Measurements from ENCODE around the gene COL9A1. TPM values are rescaled to one million over a fixed set of nuclear protein-coding genes. Genes with fewer than 3 reads are reported as not detected.

Gene COL9A1
- total and polyA plus RNA-seq, 2 of the 8 experiments (the other 6 are each of a cell fraction or from before 2014, with no cell fraction given): 7.9 to 18.1 TPM

- DNase-seq (ENCODE audit: low read depth in 1 of 2, low spot score in 2 of 2) (no peak), FAIRE-seq (no peak)
- no peaks in the 10 kb centered on the region for H3K36me3 ChIP-seq (ENCODE audit: control insufficient read depth in 2 of 4, insufficient read depth in 4 of 4, low read length in 3 of 4)
- no peak overlapping the region for H3K9ac ChIP-seq (replicated peaks in 1 of 4; ENCODE audit: extremely low read depth in 1 of 4, low read depth in 3 of 4, low read length in 3 of 4)
- H3K23me2 ChIP-seq (ENCODE audit: low read depth, low read length): no peaks in the 10 kb centered on the region
- H3K4ac ChIP-seq (replicated peaks; ENCODE audit: insufficient read length, low read depth, low read length): no peak overlapping the region
- no peaks in the 10 kb centered on the region for H3K79me2 ChIP-seq (ENCODE audit: control insufficient read depth in 1 of 2, insufficient read depth in 2 of 2, low read length in 2 of 2)
- H3K27me3 ChIP-seq (replicated peaks in 1 of 4; ENCODE audit: control insufficient read depth in 3 of 4, extremely low read depth in 1 of 4, insufficient read depth in 3 of 4, low read length in 3 of 4): no peaks in the 10 kb centered on the region
- no peak overlapping the region for H4K91ac ChIP-seq (replicated peaks; ENCODE audit: insufficient read length, low read length)
- no peak overlapping the region for H2BK20ac ChIP-seq (ENCODE audit: low read length)
- H3K4me2 ChIP-seq (ENCODE audit: insufficient read depth in 1 of 2, low read depth in 2 of 2, low read length in 2 of 2): no peak overlapping the region
- POLR2A ChIA-PET (ENCODE audit: partially characterized antibody): interaction anchor here (0.9 to 1.1 kb wide), 2 partner anchors 17 to 57 kb away, joined by 3 to 5 read pairs; no protein-coding TSS in a partner anchor
- no peak overlapping the region for H3K18ac ChIP-seq (ENCODE audit: extremely low read depth, low read length)
- H4K8ac ChIP-seq (ENCODE audit: extremely low read depth, insufficient read depth, low read length): no peak overlapping the region
- no peak overlapping the region for H3K14ac ChIP-seq (ENCODE audit: insufficient read length)
- no peak overlapping the region for H3K4me3 ChIP-seq (ENCODE audit: extremely low read depth in 1 of 4, insufficient read depth in 2 of 4, low read depth in 3 of 4, low read length in 4 of 4)
- H2BK12ac ChIP-seq (ENCODE audit: low read depth, low read length): no peak overlapping the region
- H3K9me3 ChIP-seq (ENCODE audit: insufficient read depth in 2 of 2, low read depth in 1 of 2, low read length in 1 of 2): no peaks in the 10 kb centered on the region
- H2AFZ ChIP-seq (ENCODE audit: low read length): no peak overlapping the region
- H4K5ac ChIP-seq (ENCODE audit: insufficient read length, low read depth, low read length): no peak overlapping the region
- WGBS, 2 experiments (ENCODE audit: extremely low coverage in 1 of 2, insufficient coverage in 1 of 2, insufficient read length in 1 of 2, insufficient replicate concordance in 2 of 2, low coverage in 1 of 2, low lambda C conversion rate in 2 of 2, missing lambda C conversion rate in 1 of 2): 88% methylated on average over 2 of the region's 2 CpGs; no CpG with 5 or more reads in 1 of the 2 experiments
- H2BK120ac ChIP-seq (replicated peaks; ENCODE audit: low read depth, low read length): no peak overlapping the region
- H3K4me1 ChIP-seq (replicated peaks in 1 of 4; ENCODE audit: control insufficient read depth in 3 of 4, insufficient read depth in 4 of 4, low read length in 3 of 4): peaks cover 0 to 3% (median under 1%) of the 10 kb centered on the region in 4 experiments; a peak in 2 of 7 replicates
- no peak overlapping the region for H3K27ac ChIP-seq (ENCODE audit: low read depth, low read length)
- no peaks in the 10 kb centered on the region for H4K20me1 ChIP-seq (replicated peaks in 1 of 2; ENCODE audit: control insufficient read depth in 1 of 2, insufficient read depth in 2 of 2, low read length in 2 of 2)
- H2BK5ac ChIP-seq (ENCODE audit: low read depth, low read length): no peak overlapping the region
- H3K23ac ChIP-seq (ENCODE audit: insufficient read length): no peak overlapping the region
- H2BK15ac ChIP-seq (ENCODE audit: low read length): no peak overlapping the region
- H3K79me1 ChIP-seq (ENCODE audit: low read depth, low read length): no peaks in the 10 kb centered on the region
- no peak overlapping the region for H2AK5ac ChIP-seq (ENCODE audit: low read depth, low read length)
- CTCF ChIA-PET (ENCODE audit: partially characterized antibody): interaction anchor here (0.7 to 1.6 kb wide), 2 partner anchors 14 to 84 kb away, joined by 3 to 5 read pairs; no protein-coding TSS in a partner anchor
- H3K56ac ChIP-seq (replicated peaks; ENCODE audit: insufficient read length, low read depth, low read length): no peak overlapping the region
- TF ChIP-seq GTF2F1 (IDR thresholded peaks at IDR 0.05; ENCODE audit: borderline replicate concordance, low read depth, low read length): no peak
- TF ChIP-seq CTCF (IDR thresholded peaks at IDR 0.05; ENCODE audit: control extremely low read depth in 1 of 3, insufficient read depth in 1 of 3, low read depth in 1 of 3, low read length in 3 of 3): no peak
- TF ChIP-seq SIX5 (IDR thresholded peaks at IDR 0.05; ENCODE audit: low read depth, low read length): no peak
- TF ChIP-seq POU5F1 (IDR thresholded peaks at IDR 0.05; ENCODE audit: low read depth, low read length): no peak
- TF ChIP-seq RBBP5 (IDR thresholded peaks at IDR 0.05; ENCODE audit: borderline replicate concordance, low read depth, low read length): no peak
- TF ChIP-seq CBX5 (IDR thresholded peaks at IDR 0.05; ENCODE audit: low read depth, low read length): no peak
- TF ChIP-seq EP300 (IDR thresholded peaks at IDR 0.05; ENCODE audit: borderline replicate concordance in 1 of 2, low read depth in 2 of 2, low read length in 2 of 2): no peak
- no peak for TF ChIP-seq USF2 (IDR thresholded peaks at IDR 0.05; ENCODE audit: low read length)
Observed at GRCh38 chr6:70225055-70225454, 77.8 kb downstream of the COL9A1 start.
